ENCODE results near the gene INKA2. TPM values are rescaled to one million over a fixed set of nuclear protein-coding genes. Genes with fewer than 3 reads are reported as not detected.

INKA2 gene
- total RNA-seq, 1 donor from 2014 or later, result 17.7 TPM

DNA sequence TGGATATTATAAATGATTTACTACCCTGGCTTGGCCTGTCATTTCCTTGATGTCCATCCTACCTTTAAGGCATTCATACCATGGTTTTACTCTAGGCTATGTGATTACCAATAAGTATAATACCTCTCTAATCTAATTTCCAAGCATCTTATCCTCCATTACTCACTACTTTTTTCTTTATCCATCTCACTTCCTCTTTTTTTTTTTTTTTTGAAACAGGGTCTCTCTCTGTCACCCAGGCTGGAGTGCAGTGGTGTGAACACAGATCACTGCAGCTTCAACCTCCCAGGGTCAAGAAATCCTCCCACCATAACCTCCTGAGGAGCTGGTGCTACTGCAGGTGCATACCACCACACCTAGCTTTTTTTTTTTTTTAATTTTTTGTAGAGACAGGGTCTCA lies 39.9 kb downstream of the INKA2 start:
- DNase-seq, result no peak

DNA sequence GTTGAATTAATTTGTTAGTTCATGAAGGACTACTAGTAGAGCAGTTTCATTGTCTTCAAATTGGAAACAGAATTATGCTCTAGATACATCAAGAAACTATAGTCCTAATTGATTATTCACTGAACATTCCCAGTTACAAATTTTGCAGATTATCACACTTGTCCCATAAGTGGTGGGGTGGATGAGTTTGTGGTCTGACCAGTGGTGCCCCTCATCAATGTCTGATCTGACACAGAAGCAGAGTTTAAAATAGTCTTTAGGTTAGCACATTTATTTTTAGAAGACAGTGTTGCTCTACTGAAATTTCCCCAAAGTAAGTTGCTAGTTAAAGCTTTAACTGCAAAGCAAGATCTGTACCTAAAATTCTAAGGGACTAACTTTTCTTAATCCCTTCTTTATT lies 42.9 kb downstream of the INKA2 start:
- no peak for DNase-seq

DNA sequence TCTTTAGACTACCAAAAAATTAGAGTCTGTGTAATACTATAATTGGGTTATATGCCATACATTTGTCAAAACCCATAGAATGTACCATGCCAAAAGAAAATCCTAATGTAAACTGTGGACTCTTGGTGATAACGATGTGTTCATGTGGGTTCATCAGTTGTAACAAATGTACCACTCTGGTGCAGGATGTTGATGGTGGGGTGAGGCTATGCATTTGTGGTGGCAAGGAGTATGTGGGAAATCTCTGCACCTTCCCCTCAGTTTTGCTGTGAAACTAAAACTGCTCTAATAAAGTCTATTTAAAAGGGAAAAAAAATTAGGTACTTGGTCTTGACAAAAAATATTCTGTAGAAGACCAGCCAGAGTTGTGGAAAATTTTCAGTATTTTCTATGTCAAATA lies 43.4 kb downstream of the INKA2 start:
- DNase-seq, result no peak

- DNase-seq, result no peak
Measured at GRCh38 chr1:111691886-111692285, 47.3 kb downstream of the INKA2 start.

- peak; percentile 90 for DNase-seq
Measured at GRCh38 chr1:111690306-111690617, 48.9 kb downstream of the INKA2 start.

Small RNAs within 50 kb of the gene (small RNA-seq; reads per million reads assigned to genes)
- 0.23 reads per million, percentile 35 among the genes with 10 or more reads in this experiment for gene INKA2 (ENCODE audit: low replicate concordance)

Other genes starting within 250 kb of the INKA2 start
- not detected for gene ADORA3, start 235.8 kb downstream of the INKA2 start, total RNA-seq
- gene TMIGD3, start 235.8 kb downstream of the INKA2 start, total RNA-seq, result not detected
- gene RAP1A, start 119.6 kb downstream of the INKA2 start, total RNA-seq, result 43.0 TPM
- 15.4 TPM for gene DDX20, start 16.5 kb upstream of the INKA2 start, total RNA-seq